HG03571 (cell line): Measurements from ENCODE around the gene WASF3.

Source experiments
- ATAC-seq: cut with Tn5 transposase; IDR thresholded peaks from one replicate; pipeline ENCODE4 v1.9.1; 2021; ENCODE audit not compliant: unreplicated experiment

WASF3 gene

GRCh38 chr13:26585136-26585535 is 27.7 kb downstream of the WASF3 start:
- ATAC-seq: no peak

- no peak for ATAC-seq
Observed at GRCh38 chr13:26587251-26587650, 29.8 kb downstream of the WASF3 start.

- no peak for ATAC-seq
Observed at GRCh38 chr13:26589226-26589625, 31.7 kb downstream of the WASF3 start.

GRCh38 chr13:26589754-26590153 is 32.3 kb downstream of the WASF3 start:
- no peak for ATAC-seq

- no peak for ATAC-seq
Observed at GRCh38 chr13:26590379-26590778, 32.9 kb downstream of the WASF3 start.

GRCh38 chr13:26590951-26591350 is 33.5 kb downstream of the WASF3 start:
- no peak for ATAC-seq

- ATAC-seq: no peak
Observed at GRCh38 chr13:26591672-26592071, 34.2 kb downstream of the WASF3 start.

GRCh38 chr13:26593661-26594060 is 36.2 kb downstream of the WASF3 start:
- no peak for ATAC-seq

GRCh38 chr13:26594363-26594762 is 36.9 kb downstream of the WASF3 start:
- no peak for ATAC-seq

- no peak for ATAC-seq
Observed at GRCh38 chr13:26596458-26596857, 39.0 kb downstream of the WASF3 start.

GRCh38 chr13:26599403-26599802 is 41.9 kb downstream of the WASF3 start:
- ATAC-seq: no peak

GRCh38 chr13:26599860-26600259 is 42.4 kb downstream of the WASF3 start:
- no peak for ATAC-seq

GRCh38 chr13:26600343-26600742 is 42.9 kb downstream of the WASF3 start:
- no peak for ATAC-seq

- ATAC-seq: no peak
Observed at GRCh38 chr13:26601669-26602068, 44.2 kb downstream of the WASF3 start.

- ATAC-seq: no peak
Observed at GRCh38 chr13:26602783-26603182, 45.3 kb downstream of the WASF3 start.

- ATAC-seq: no peak
Observed at GRCh38 chr13:26604784-26605545, 47.5 kb downstream of the WASF3 start.

- no peak for ATAC-seq
Observed at GRCh38 chr13:26605845-26606244, 48.4 kb downstream of the WASF3 start.

GRCh38 chr13:26606631-26607030 is 49.1 kb downstream of the WASF3 start:
- ATAC-seq: no peak

GRCh38 chr13:26614721-26615120 is 57.2 kb downstream of the WASF3 start:
- ATAC-seq: no peak

- no peak for ATAC-seq
Observed at GRCh38 chr13:26616126-26616525, 58.6 kb downstream of the WASF3 start.

- ATAC-seq: no peak
Observed at GRCh38 chr13:26618726-26619125, 61.2 kb downstream of the WASF3 start.

- ATAC-seq: no peak
Observed at GRCh38 chr13:26619358-26619757, 61.9 kb downstream of the WASF3 start.

- ATAC-seq: no peak
Observed at GRCh38 chr13:26621731-26622401, 64.4 kb downstream of the WASF3 start.
